ENCODE data around the gene TDRKH. TPM values are rescaled to one million over a fixed set of nuclear protein-coding genes. Genes with fewer than 3 reads are reported as not detected.

The TDRKH gene
- 4.6 to 6.3 TPM (median 5.8 TPM) in 5 replicates for total RNA-seq (2022; extraction: Qiagen RNA extraction; ENCODE audit: low read depth)

GRCh38 chr1:151790071-151790939 is at the start of gene TDRKH:
TDRKH (minus strand) TSS chr1:151790500; CDS start chr1:151783022, 7,478 bp downstream.

GRCh38 chr1:151839457-151840403 is 49.4 kb upstream of the TDRKH start, which contains the start of gene C2CD4D:
C2CD4D (minus strand) TSS chr1:151839820; CDS start chr1:151838989, 831 bp downstream.

DNA sequence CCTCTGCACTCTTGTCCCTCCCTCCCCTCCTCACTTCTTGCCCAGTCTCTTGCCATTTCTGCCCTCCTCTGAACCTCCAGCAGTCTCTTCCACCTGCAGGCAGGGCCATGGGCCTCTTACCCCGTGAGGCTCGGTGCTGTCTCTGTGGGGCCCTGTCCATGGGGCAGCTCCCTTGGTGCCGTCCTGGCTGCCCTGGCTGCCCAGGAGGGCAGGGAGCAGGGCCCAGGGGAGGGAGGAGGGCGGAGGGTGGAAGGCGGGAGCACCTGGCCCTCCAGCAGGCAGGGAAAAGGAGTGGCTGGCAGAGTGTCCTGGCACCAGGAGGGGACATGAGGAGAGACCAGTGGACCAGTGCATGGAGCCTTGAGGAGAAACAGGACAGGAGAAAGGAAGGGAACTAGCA is 41.3 kb upstream of the TDRKH start, which contains the start of gene RORC:
TSS of gene RORC (minus strand) at position 198 of the 400 bp plus-strand sequence. CDS start at position 160, 38 bp downstream.

DNA sequence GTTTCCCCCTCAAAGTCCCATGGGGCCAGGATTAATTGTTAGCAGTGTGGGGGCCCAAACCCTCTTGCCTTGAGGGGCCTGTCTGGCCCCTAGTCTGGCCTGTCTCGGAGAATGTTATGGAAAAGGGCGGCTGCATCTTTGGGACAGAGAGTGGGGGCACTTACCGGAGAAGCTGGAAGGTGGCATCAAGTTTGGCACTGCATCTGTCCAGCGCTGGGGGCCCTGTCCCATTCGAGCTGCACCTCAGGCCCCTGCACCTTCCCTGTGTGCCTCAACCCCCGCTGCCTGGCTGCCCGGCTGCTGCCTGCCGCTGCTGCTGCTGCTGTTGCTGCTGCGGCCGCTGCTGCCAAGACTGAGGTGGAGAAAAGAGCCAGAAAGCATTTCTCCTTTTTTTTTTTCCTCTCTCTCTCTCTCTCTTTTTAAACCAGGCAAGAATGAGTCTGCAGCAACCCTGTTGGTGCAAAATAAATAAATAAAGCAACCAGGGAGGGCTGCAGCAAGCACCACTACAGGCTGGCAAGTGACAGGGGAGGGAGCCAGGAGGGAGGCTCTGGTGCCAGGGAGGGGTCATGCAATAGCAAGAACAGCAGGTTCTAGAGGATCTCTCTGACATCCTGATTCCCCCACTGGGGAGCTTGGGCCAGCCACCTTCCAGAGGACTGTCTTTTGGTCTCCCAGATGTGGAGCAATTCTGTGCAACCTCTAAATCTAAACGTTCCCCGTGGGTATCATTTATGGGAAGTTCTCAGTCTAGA is 14.9 kb upstream of the TDRKH start, which contains the start of gene LINGO4:
TSS of gene LINGO4 (minus strand) at position 354 of the 755 bp plus-strand sequence. CDS start 2,715 bp downstream, outside the sequence.

GRCh38 chr1:151762941-151763921 is 27.1 kb downstream of the TDRKH start, which contains the start of gene MRPL9:
MRPL9 (minus strand) TSS chr1:151763496; CDS start chr1:151763479, 17 bp downstream.

Other genes starting within 250 kb of the TDRKH start
- 7.9 to 11.6 TPM (median 8.1 TPM) in 5 replicates for gene SNX27, start 178.4 kb downstream of the TDRKH start, total RNA-seq (2022; extraction: Qiagen RNA extraction; ENCODE audit: low read depth)
- gene CELF3, start 73.7 kb downstream of the TDRKH start, total RNA-seq (2022; extraction: Qiagen RNA extraction; ENCODE audit: low read depth) = 0.05 TPM in 1 of 5 replicates, not detected in the others
- not detected in 5 replicates for gene RIIAD1, start 69.0 kb downstream of the TDRKH start, total RNA-seq (2022; extraction: Qiagen RNA extraction; ENCODE audit: low read depth)
- 79.8 to 98.7 TPM (median 85.9 TPM) in 5 replicates for gene MRPL9, start 27.0 kb downstream of the TDRKH start, total RNA-seq (2022; extraction: Qiagen RNA extraction; ENCODE audit: low read depth)
- not detected in 5 replicates for gene LINGO4, start 14.9 kb upstream of the TDRKH start, total RNA-seq (2022; extraction: Qiagen RNA extraction; ENCODE audit: low read depth)
- gene RORC, start 41.3 kb upstream of the TDRKH start, total RNA-seq (2022; extraction: Qiagen RNA extraction; ENCODE audit: low read depth) = 0.03 to 0.08 TPM (median 0.06 TPM) in 3 of 5 replicates, not detected in the others
- gene C2CD4D, start 49.3 kb upstream of the TDRKH start, total RNA-seq (2022; extraction: Qiagen RNA extraction; ENCODE audit: low read depth) = 0.07 TPM in 1 of 5 replicates, not detected in the others
- not detected in 5 replicates for gene THEM5, start 63.2 kb upstream of the TDRKH start, total RNA-seq (2022; extraction: Qiagen RNA extraction; ENCODE audit: low read depth)
- 13.9 to 14.4 TPM (median 14.3 TPM) in 5 replicates for gene THEM4, start 119.0 kb upstream of the TDRKH start, total RNA-seq (2022; extraction: Qiagen RNA extraction; ENCODE audit: low read depth)
- gene S100A10, start 203.4 kb upstream of the TDRKH start, total RNA-seq (2022; extraction: Qiagen RNA extraction; ENCODE audit: low read depth) = 2,300 to 2,794 TPM (median 2,546 TPM) in 5 replicates
- 1,851 to 2,064 TPM (median 1,907 TPM) in 5 replicates for gene S100A11, start 246.5 kb upstream of the TDRKH start, total RNA-seq (2022; extraction: Qiagen RNA extraction; ENCODE audit: low read depth)

All from A549 treated with GW870086 at 1 μM for 4 hours (cell line).